Right lobe of liver (tissue), 6 donors: ENCODE measurements around the gene FARS2. TPM values are rescaled to one million over a fixed set of nuclear protein-coding genes. Genes with fewer than 3 reads are reported as not detected.

Source experiments
- ATAC-seq, 4 donors: fragments of 200-7000 bp; cut with Tn5 transposase; one replicate each; pipeline ENCODE4 v1.9.1; 2020; ENCODE audit warnings: mild to moderate bottlenecking in 4 of 4, moderate library complexity in 4 of 4
- DNase-seq, 3 donors: peaks; one replicate each; pipeline ENCODE4 v3.0.0-alpha.2; 2020
- H3K27ac ChIP-seq, 3 donors: fragments of 200-600 bp; one replicate each; pipeline ENCODE4 v1.8.0; 2022
- H3K27me3 ChIP-seq, 2 donors: fragments of 200-600 bp; one replicate each; pipeline ENCODE4 v1.8.0; 2022
- H3K36me3 ChIP-seq, 4 donors: fragments of 200-600 bp; sonication (generic) in 1 of 4; one replicate each; pipeline versions ENCODE4 v1.5.1 to v1.8.0; 2017 to 2022; ENCODE audit warnings: control low read depth in 1 of 4
- H3K4me1 ChIP-seq, 4 donors: fragments of 200-600 bp; sonication (generic) in 1 of 4; one replicate each; pipeline versions ENCODE4 v1.5.1 to v1.8.0; 2017 to 2022; ENCODE audit warnings: control low read depth in 1 of 4
- H3K4me3 ChIP-seq, 3 donors: fragments of 200-600 bp; one replicate each; pipeline ENCODE4 v1.8.0; 2022
- H3K9me3 ChIP-seq, 4 donors: fragments of 200-600 bp; sonication (generic) in 1 of 4; one replicate each; pipeline versions ENCODE4 v1.5.1 to v1.8.0; 2017 to 2022; ENCODE audit warnings: control low read depth in 1 of 4
- POLR2A ChIP-seq: fragments of 450-650 bp; IDR thresholded peaks from one replicate; pipeline ENCODE4 v1.6.1; 2017; ENCODE audit warnings: antibody characterized with exemption, mild to moderate bottlenecking
- WGBS: methylation state at CpG from one replicate; pipeline ENCODE4 v1.1.6; 2018; ENCODE audit warnings: low coverage, low lambda C conversion rate; ENCODE audit not compliant: insufficient coverage; ENCODE audit errors: missing lambda C conversion rate; 5-methylcytosine and 5-hydroxymethylcytosine counted together
- intact Hi-C, 2 donors: fragments of 100-400 bp; cut with DNase I; formaldehyde crosslinking; loops; one replicate each; pipeline versions ENCODE4 v1.11.2 to v1.14.1; 2022
- total RNA-seq, 6 experiments: library from RNA; depleted of rRNA in 2 of 6; stranded (reverse); fragments of >200 nt in 2 of 6; fragmentation: NEBNext Ultra II Directional in 3 of 6; extraction: Animal tissue kit (Norgen Biotek cat#: 25700) in 3 of 6; gene quantifications; one replicate each; pipeline versions ENCODE4 v1.1.0 to v1.2.4, GENCODE V29; 2016 to 2023
- TF ChIP-seq, protein P1 (sequence below), 4 donors: fragments of 200-600 bp in 3 of 4; fragments of 450-650 bp in 1 of 4; IDR thresholded peaks; one replicate each; pipeline versions ENCODE4 v1.5.1 to v1.8.0; 2016 to 2022; ENCODE audit warnings: antibody characterized with exemption in 4 of 4, mild to moderate bottlenecking in 2 of 4
- donor health status: DM: no; HTN: yes; CAD: no.
- donor health status: DM: no; HTN: no; CAD: no.
- donor health status: DM: no; HTN: no; CAD: no.
- donor health status: DM: no; HTN: yes; CAD: no.
- donor health status: DM: no; HTN: yes; CAD: no.

FARS2 gene
- total RNA-seq, 6 experiments from 2014 or later = 7.2 to 12.9 (median 11.7) TPM

DNA sequence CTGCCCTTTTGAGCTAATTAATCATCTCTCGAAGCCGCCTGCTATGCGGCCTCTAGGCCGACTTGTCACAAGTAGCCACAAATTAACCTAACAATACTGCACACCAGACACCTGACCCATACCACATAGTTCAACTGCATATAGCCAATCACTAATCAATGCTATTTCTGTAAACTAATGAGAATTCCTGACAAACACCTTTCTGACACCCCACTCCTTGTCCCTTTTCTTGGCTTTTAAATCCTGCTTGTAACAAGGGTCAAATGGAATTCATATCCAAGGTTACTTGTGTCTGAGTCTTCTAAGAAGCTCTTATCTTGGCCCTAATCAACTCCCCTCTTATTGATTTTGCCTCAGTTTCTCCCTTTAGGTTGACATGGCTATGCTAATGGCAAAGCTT is 379.3 kb downstream of the FARS2 start:
- no CpG with 5 or more reads among the region's 4 CpGs for WGBS
- no peak overlapping the region for H3K4me3 ChIP-seq
- H3K4me1 ChIP-seq = no peaks in the 10 kb centered on the region
- no peaks in the 10 kb centered on the region for H3K9me3 ChIP-seq
- TF ChIP-seq POLR2A = no peak
- TF ChIP-seq, protein P1, sequence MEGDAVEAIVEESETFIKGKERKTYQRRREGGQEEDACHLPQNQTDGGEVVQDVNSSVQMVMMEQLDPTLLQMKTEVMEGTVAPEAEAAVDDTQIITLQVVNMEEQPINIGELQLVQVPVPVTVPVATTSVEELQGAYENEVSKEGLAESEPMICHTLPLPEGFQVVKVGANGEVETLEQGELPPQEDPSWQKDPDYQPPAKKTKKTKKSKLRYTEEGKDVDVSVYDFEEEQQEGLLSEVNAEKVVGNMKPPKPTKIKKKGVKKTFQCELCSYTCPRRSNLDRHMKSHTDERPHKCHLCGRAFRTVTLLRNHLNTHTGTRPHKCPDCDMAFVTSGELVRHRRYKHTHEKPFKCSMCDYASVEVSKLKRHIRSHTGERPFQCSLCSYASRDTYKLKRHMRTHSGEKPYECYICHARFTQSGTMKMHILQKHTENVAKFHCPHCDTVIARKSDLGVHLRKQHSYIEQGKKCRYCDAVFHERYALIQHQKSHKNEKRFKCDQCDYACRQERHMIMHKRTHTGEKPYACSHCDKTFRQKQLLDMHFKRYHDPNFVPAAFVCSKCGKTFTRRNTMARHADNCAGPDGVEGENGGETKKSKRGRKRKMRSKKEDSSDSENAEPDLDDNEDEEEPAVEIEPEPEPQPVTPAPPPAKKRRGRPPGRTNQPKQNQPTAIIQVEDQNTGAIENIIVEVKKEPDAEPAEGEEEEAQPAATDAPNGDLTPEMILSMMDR (IDR thresholded peaks at IDR 0.05) = no peak
- H3K27ac ChIP-seq = no peak overlapping the region
- ATAC-seq (no peak), DNase-seq (no peak)
- no peaks in the 10 kb centered on the region for H3K27me3 ChIP-seq
- intact Hi-C loops = no loop called here
- no peaks in the 10 kb centered on the region for H3K36me3 ChIP-seq

DNA sequence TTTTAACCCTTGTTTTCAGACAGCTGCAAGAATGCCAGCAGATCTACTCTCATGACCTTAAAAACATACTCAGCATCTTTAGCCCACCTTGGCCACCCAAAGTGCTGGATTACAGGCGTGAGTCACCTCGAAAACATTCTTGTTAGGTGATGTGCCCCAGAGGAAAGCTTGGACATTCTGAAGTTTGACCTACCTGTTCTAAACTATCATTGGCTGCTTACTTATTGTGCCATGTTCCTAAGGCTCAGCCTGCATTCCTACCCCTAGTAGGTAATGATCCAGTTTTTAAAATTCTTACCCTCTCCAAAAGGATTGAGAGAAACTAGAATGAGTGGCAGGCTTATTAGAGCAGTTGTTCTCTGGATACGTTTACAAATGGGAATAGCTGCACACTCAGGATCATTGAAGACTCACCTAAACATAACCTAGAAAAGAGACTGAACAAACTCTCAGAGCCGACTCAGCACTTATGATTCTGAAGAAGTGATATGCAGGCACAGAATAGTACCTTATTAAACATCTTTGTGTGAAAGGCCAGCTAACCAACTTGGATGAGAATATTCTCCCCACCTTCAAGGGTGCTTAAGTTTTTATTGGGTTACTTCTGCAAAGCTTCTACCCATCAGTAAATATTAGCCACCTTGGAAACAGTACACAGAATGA is 383.3 kb downstream of the FARS2 start:
- 100% methylated on average over 2 of the region's 4 CpGs for WGBS
- no peak for ATAC-seq
- intact Hi-C loops = no loop called here

DNA sequence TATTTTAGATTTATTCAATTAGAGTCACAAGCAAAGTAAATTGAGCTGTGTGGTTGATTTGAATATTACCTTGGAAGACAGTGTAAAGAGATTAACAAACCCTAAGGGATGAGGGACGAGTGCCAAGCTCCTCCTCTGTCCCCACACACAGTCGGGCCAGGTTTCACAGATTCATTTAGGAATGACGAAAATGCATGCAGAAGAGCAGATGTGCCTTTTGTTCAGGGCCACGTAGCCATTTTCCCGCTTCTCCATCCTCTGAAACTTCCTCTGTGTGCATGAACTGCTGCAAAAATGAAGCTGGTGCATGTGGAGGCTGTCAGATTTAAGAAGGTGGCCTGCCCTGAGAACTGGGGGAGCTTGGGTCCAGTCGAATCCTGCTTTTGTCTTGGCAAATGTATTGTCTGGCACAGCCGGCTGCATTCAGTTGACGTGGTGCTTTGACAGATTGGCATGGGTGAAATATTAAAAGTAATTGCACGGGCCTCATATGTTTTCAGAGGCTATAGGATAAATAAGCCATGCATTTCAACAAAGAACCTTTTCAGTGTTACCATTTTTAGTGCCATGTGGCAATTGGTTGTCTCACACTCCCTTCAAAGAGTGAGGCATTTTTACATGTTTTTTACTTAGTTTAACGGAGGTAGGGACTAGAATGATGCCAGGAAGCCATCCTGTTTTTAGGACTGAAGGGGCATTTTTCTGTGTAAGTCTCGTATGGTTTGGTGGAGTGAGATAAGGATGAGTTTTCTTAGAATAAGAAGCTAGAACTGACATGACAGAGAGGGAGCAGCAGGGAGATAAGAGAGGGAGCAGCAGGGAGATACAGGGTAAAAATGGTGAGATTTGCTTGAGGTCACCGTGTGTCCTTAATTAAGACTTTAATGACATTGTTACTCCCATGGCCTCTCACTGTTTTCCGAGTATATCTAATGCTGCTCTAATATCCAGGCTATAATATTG is 384.3 kb downstream of the FARS2 start:
- no peak for ATAC-seq
- DNase-seq = no peak
- Histone ChIP-seq H3K36me3 (no peaks in the 10 kb centered on the region), H3K4me1 (no peaks in the 10 kb centered on the region), H3K27ac (no peak overlapping the region), H3K9me3 (no peaks in the 10 kb centered on the region), H3K4me3 (no peak overlapping the region), H3K27me3 (no peaks in the 10 kb centered on the region)
- intact Hi-C loops = no loop called here
- TF ChIP-seq POLR2A = no peak
- TF ChIP-seq, protein P1 (IDR thresholded peaks at IDR 0.05) = no peak
- WGBS = 82% methylated on average over 12 of the region's 13 CpGs

More for the DNA sequence above, 383.3 kb downstream of the FARS2 start:
- H3K27ac ChIP-seq = no peak overlapping the region
- H3K9me3 ChIP-seq = no peaks in the 10 kb centered on the region
- H3K36me3 ChIP-seq = no peaks in the 10 kb centered on the region
- H3K4me3 ChIP-seq = no peak overlapping the region
- TF ChIP-seq, protein P1 (IDR thresholded peaks at IDR 0.05) = no peak
- TF ChIP-seq POLR2A = no peak
- H3K4me1 ChIP-seq = no peaks in the 10 kb centered on the region
- H3K27me3 ChIP-seq = no peaks in the 10 kb centered on the region
- no peak for DNase-seq

DNA sequence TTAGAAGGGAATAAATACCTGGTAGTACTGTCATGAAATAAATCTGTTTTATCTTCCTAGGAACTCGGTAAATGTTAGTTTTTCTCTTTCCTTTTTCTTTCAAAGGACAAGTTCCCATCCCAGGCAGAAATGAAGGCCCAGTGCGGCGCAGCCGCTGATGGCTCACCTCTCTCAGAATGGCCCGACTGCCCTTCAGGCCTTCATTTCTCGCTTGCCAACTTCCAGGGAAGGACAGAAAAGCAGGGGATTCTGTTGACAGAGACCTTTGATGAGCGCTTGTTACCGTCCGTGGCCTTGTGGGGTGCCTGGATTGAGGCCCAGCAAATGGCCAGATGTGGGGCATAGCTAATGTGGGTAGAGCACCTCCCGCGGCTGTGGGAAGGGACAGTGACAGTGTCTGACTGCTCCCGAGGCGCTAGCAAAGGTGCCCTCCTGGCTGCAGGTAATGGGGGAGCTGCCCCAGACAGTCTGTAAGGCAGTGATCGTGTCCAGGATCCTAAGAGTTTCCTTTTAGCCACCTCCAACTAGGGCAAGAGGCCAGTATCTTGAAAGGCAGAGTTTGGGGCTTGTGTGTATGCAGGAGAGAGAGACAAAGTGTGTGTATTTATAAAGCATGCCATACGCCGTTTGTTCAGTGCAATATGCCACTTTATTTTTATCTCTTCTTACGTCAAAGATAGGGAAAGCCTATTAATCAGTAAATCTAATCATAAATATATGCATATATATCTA is 391.3 kb downstream of the FARS2 start:
- H3K27me3 ChIP-seq = no peaks in the 10 kb centered on the region
- DNase-seq = no peak
- H3K27ac ChIP-seq = no peak overlapping the region
- intact Hi-C loops = no loop called here
- no peaks in the 10 kb centered on the region for H3K4me1 ChIP-seq
- TF ChIP-seq, protein P1 (IDR thresholded peaks at IDR 0.05) = no peak
- no peak for TF ChIP-seq POLR2A
- H3K9me3 ChIP-seq = no peaks in the 10 kb centered on the region
- H3K4me3 ChIP-seq = no peak overlapping the region
- no peak for ATAC-seq
- no peaks in the 10 kb centered on the region for H3K36me3 ChIP-seq
- WGBS = 94% methylated on average over 7 of the region's 17 CpGs
